Common myeloid progenitor, CD34-positive (primary cell): ENCODE measurements around the gene CCNB2.

ENCODE experiments used
- CTCF ChIA-PET: fragments of 350-600 bp; sonication (Branson Sonifier 250); formaldehyde crosslinking; loops from one replicate; lab custom pipeline; 2021; ENCODE audit warnings: antibody characterized with exemption; lab: Charles Lee
- POLR2A ChIA-PET: fragments of 350-600 bp; sonication (Branson Sonifier 250); formaldehyde crosslinking; loops from one replicate; lab custom pipeline; 2021; ENCODE audit warnings: antibody characterized with exemption; lab: Charles Lee
- DNase-seq, 3 donors: peaks; one replicate each; pipeline versions ENCODE4 v3.0.0 to v3.0.0-alpha.2; 2013
- H3K27ac ChIP-seq, 2 experiments: 1 replicate in 1 of 2; 2 replicates in 1 of 2; pipeline ENCODE4 v1.7.0; 2013; ENCODE audit warnings: inconsistent platforms in 2 of 2, low read length in 2 of 2, mild to moderate bottlenecking in 2 of 2, low read depth in 1 of 2, moderate library complexity in 1 of 2; ENCODE audit not compliant: severe bottlenecking in 2 of 2, insufficient read depth in 1 of 2, poor library complexity in 1 of 2
- H3K27me3 ChIP-seq, 5 experiments: replicated peaks in 2 of 5; 1 replicate in 3 of 5; 2 replicates in 2 of 5; pipeline versions ENCODE4 v1.6.1 to v1.7.0; 2013; ENCODE audit warnings: low read length in 4 of 5, mild to moderate bottlenecking in 2 of 5, moderate library complexity in 2 of 5, inconsistent platforms in 1 of 5; ENCODE audit not compliant: insufficient read depth in 5 of 5, control insufficient read depth in 4 of 5
- H3K36me3 ChIP-seq, 4 experiments: 1 replicate in 2 of 4; 2 replicates in 2 of 4; pipeline versions ENCODE4 v1.6.1 to v1.7.0; 2013; ENCODE audit warnings: low read length in 3 of 4, control low read depth in 1 of 4, mild to moderate bottlenecking in 1 of 4; ENCODE audit not compliant: control insufficient read depth in 4 of 4, insufficient read depth in 4 of 4
- H3K4me1 ChIP-seq, 4 experiments: 1 replicate in 3 of 4; 2 replicates in 1 of 4; pipeline versions ENCODE4 v1.6.1 to v1.7.1; 2013; ENCODE audit warnings: low read length in 3 of 4, mild to moderate bottlenecking in 3 of 4, control low read depth in 1 of 4, inconsistent platforms in 1 of 4, moderate library complexity in 1 of 4; ENCODE audit not compliant: control insufficient read depth in 4 of 4, insufficient read depth in 4 of 4; ENCODE audit errors: control extremely low read depth in 1 of 4
- H3K4me3 ChIP-seq, 7 experiments: 1 replicate in 4 of 7; 2 replicates in 3 of 7; pipeline versions ENCODE4 v1.5.1 to v1.7.0; 2013; ENCODE audit warnings: mild to moderate bottlenecking in 7 of 7, low read length in 6 of 7, moderate library complexity in 6 of 7, inconsistent platforms in 2 of 7, low read depth in 2 of 7, control low read depth in 1 of 7; ENCODE audit not compliant: insufficient read depth in 4 of 7, control insufficient read depth in 1 of 7; ENCODE audit errors: extremely low read depth in 1 of 7
- H3K9me3 ChIP-seq, 5 experiments: 1 replicate in 4 of 5; 2 replicates in 1 of 5; pipeline versions ENCODE4 v1.6.1 to v1.7.1; 2013; ENCODE audit warnings: low read length in 4 of 5, mild to moderate bottlenecking in 2 of 5, inconsistent platforms in 1 of 5, low read depth in 1 of 5, moderate library complexity in 1 of 5; ENCODE audit not compliant: control insufficient read depth in 4 of 5, insufficient read depth in 2 of 5; ENCODE audit errors: control extremely low read depth in 1 of 5
- WGBS: methylation state at CpG from one replicate; pipeline ENCODE4 v1.1.5; 2013; ENCODE audit not compliant: insufficient coverage; 5-methylcytosine and 5-hydroxymethylcytosine counted together

Gene CCNB2

GRCh38 chr15:59152694-59153450, 47.9 kb downstream of the CCNB2 start:
- DNase-seq, result no peak
- H3K9me3 ChIP-seq, result no peaks in the 10 kb centered on the region
- 98% methylated on average over 4 of the region's 6 CpGs for WGBS
- H3K4me1 ChIP-seq, result no peaks in the 10 kb centered on the region
- H3K4me3 ChIP-seq, result no peak overlapping the region
- CTCF ChIA-PET, result interaction anchor here (0.9 to 2.1 kb wide), 3 partner anchors 15 to 343 kb away, joined by 3 to 6 read pairs (median 3); no protein-coding TSS in a partner anchor
- H3K36me3 ChIP-seq, result peaks cover 0 to 34% (median 8%) of the 10 kb centered on the region in 4 experiments
- no peaks in the 10 kb centered on the region for H3K27me3 ChIP-seq
- POLR2A ChIA-PET, result no interaction called here
- no peak overlapping the region for H3K27ac ChIP-seq

GRCh38 chr15:59153466-59153865, 48.5 kb downstream of the CCNB2 start:
- ChIA-PET POLR2A (no interaction called here), CTCF (interaction anchor here (0.9 to 2.1 kb wide), 3 partner anchors 15 to 342 kb away, joined by 3 to 6 read pairs (median 3); no protein-coding TSS in a partner anchor)
- Histone ChIP-seq H3K4me3 (no peak overlapping the region), H3K36me3 (peaks cover 0 to 39% (median 8%) of the 10 kb centered on the region in 4 experiments), H3K27ac (no peak overlapping the region), H3K4me1 (no peaks in the 10 kb centered on the region), H3K27me3 (no peaks in the 10 kb centered on the region), H3K9me3 (no peaks in the 10 kb centered on the region)
- no peak for DNase-seq
- 99% methylated on average over 8 of the region's 8 CpGs for WGBS

DNA sequence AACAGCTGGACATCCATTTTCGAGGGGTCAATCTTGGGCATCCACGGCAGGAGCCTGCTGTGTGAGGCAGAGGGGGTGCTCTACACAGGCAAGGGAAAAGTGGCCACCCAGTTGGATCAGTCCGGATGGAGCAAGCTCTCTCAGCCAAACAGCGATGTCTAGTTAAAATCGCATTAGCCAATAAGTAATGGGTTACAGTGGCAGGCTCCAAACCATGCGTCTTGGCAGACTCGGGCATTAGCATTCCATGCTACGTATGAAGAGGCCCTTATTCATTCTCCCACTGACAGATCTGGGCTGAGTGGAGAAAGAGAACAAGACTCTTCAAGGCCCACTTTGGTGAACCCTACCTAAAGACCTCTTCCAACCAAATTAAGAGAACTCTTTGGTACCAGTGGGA, 49.3 kb downstream of the CCNB2 start:
- no peaks in the 10 kb centered on the region for H3K27me3 ChIP-seq
- DNase-seq, result no peak
- 100% methylated on average over 8 of the region's 8 CpGs for WGBS
- no peak overlapping the region for H3K27ac ChIP-seq
- ChIA-PET CTCF (interaction anchor here (0.9 kb wide), 1 partner anchor 341 kb away, joined by 3 read pairs; no protein-coding TSS in a partner anchor), POLR2A (no interaction called here)
- H3K4me3 ChIP-seq, result no peak overlapping the region
- H3K36me3 ChIP-seq, result peaks cover 0 to 43% (median 7%) of the 10 kb centered on the region in 4 experiments
- H3K9me3 ChIP-seq, result no peaks in the 10 kb centered on the region
- no peaks in the 10 kb centered on the region for H3K4me1 ChIP-seq

DNA sequence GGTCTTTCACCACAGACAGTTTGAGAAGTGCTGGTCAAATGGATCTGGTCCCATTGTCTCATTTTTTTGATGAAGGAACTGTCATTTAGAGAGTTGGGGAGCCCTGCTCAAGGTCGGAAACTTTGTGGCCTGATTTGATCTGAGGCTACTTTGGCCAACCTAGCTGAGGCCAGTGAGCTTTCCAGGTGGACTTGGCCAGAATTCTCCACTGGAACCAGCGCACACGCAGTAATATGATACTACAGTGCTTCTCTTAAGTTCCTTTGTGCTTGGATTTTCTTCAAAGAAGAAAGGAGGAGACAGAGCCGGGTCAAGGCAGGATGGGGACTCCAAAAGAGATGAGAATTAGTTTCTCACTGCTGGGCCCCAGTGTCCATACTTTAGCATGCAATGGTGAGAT, 50.5 kb downstream of the CCNB2 start:
- H3K4me3 ChIP-seq, result no peak overlapping the region
- no peak overlapping the region for H3K27ac ChIP-seq
- no peaks in the 10 kb centered on the region for H3K9me3 ChIP-seq
- ChIA-PET CTCF (no interaction called here), POLR2A (no interaction called here)
- no peak for DNase-seq
- peaks cover 0 to 41% (median 4%) of the 10 kb centered on the region in 4 experiments for H3K36me3 ChIP-seq
- H3K27me3 ChIP-seq, result no peaks in the 10 kb centered on the region
- WGBS, result 98% methylated on average over 4 of the region's 4 CpGs
- no peaks in the 10 kb centered on the region for H3K4me1 ChIP-seq

DNA sequence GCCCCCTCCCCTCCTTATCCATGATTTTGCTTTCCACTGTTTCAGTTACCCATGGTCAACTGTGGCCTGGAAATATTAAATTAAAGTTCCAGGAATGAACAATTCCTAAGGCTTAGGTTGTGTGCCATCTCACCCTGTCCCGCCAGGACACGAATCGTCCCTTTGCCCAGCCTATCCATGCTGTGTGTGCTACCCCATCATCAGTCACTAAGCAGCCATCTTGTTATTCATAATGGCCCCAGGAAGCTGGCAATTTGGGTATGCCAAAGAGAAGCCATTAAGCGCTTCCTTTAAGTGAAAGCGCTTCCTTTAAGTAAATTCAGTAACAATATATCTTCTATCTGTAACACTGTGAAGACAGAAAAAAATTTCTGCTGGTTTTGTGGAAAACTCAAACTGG, 52.5 kb downstream of the CCNB2 start:
- ChIA-PET POLR2A (no interaction called here), CTCF (interaction anchor here (1.7 kb wide), 1 partner anchor 15 kb away, joined by 3 read pairs; no protein-coding TSS in a partner anchor)
- H3K4me3 ChIP-seq, result no peak overlapping the region
- WGBS, result 96% methylated on average over 3 of the region's 5 CpGs
- H3K36me3 ChIP-seq, result peaks cover 0 to 36% (median 4%) of the 10 kb centered on the region in 4 experiments
- H3K9me3 ChIP-seq, result no peaks in the 10 kb centered on the region
- no peak for DNase-seq
- H3K27me3 ChIP-seq, result no peaks in the 10 kb centered on the region
- H3K27ac ChIP-seq, result no peak overlapping the region
- no peaks in the 10 kb centered on the region for H3K4me1 ChIP-seq

DNA sequence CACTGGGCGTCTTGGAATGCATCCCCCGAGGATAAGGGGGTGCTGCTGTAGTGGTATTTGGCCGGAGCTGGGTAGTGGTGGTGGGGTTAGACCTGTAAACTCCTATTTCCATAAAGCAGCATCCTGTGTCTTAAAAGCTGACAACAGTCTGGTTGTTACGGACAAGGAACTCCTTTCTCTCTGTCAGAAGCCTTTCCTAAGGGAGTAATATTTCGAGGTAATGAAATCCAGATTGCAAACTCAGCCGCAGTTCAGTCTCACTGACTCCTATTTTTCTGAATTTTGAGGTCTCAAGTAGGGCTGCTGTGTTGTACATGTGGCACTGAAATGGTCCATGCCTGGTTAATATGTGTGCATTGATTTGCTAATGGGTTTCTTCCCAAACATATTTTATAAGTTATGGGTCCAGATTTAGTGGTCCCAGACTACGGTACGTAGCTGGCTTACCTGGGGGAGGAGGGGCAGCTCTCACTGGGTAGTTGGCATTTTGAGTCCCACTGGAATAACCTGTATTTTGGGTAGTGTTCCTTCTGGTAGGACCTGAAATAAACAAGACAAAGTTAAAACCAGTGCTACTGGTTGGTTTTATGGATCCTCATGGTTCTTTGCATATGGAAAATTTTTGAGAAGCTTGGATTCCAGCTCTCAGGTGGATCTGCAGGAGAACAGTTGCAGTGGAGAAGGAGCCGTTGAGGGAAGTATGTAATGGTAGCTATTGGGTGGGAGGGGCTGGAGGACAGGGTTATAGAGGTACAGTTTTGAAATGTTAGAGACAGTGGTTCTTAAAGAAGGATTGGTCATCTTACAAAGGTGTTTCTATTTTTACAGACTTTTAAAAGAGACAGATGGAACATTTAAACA, 53.1 kb downstream of the CCNB2 start:
- CTCF ChIA-PET, result interaction anchor here (0.9 to 1.7 kb wide), 4 partner anchors 9 to 370 kb away, joined by 3 to 4 read pairs (median 4); no protein-coding TSS in a partner anchor
- POLR2A ChIA-PET, result no interaction called here
- Histone ChIP-seq H3K4me1 (no peaks in the 10 kb centered on the region), H3K27me3 (no peaks in the 10 kb centered on the region), H3K36me3 (peaks cover 0 to 29% (median 3%) of the 10 kb centered on the region in 4 experiments), H3K4me3 (no peak overlapping the region), H3K9me3 (no peaks in the 10 kb centered on the region), H3K27ac (no peak overlapping the region)
- DNase-seq, result no peak
- 98% methylated on average over 8 of the region's 9 CpGs for WGBS
